HCT116 (cell line): Measurements from ENCODE around the gene TMEM134. TPM values are rescaled to one million over a fixed set of nuclear protein-coding genes. Genes with fewer than 3 reads are reported as not detected.

Source experiments
- ATAC-seq: fragments of 200-7000 bp; cut with Tn5 transposase; 2 replicates; pipeline ENCODE4 v1.9.1; 2020; ENCODE audit warnings: mild to moderate bottlenecking, moderate library complexity
- BruUV-seq: library from RNA; stranded (reverse); fragments of 400-500 nt; replicated peaks from 2 replicates; lab custom pipeline; 2021; lab: Mats Ljungman, UMichigan
- CTCF ChIA-PET: fragments of 300-600 bp; sonication (Branson Sonifier 250); formaldehyde crosslinking; loops from one replicate; lab custom pipeline; 2021; ENCODE audit warnings: antibody characterized with exemption; lab: Charles Lee
- POLR2A ChIA-PET: fragments of 300-600, 350-600 bp; sonication (Branson Sonifier 250); formaldehyde crosslinking; loops from one replicate; lab custom pipeline; 2021; ENCODE audit warnings: antibody characterized with exemption; lab: Charles Lee
- RAD21 ChIA-PET, 2 experiments: fragments of 300-600 bp; sonication (Branson Sonifier 250); formaldehyde crosslinking; loops; one replicate each; lab custom pipeline; 2023; ENCODE audit warnings: low total read pairs in 2 of 2; ENCODE audit not compliant: uncharacterized antibody in 2 of 2, unreplicated experiment in 2 of 2, low non-redundant PET in 1 of 2; lab: Charles Lee
- DNase-seq: peaks from one replicate; pipeline ENCODE4 v3.0.0-alpha.2; 2010; ENCODE audit warnings: low read depth, low spot score
- H2AFZ ChIP-seq: fragments of 200-600 bp; shearing (Covaris generic), sonication (generic); 2 replicates; pipeline ENCODE4 v1.6.1; 2017; ENCODE audit warnings: low read depth, mixed run types, mixed read lengths, antibody characterized with exemption, low read length; ENCODE audit not compliant: poor library complexity, severe bottlenecking
- H3K27ac ChIP-seq: 2 replicates; pipeline ENCODE4 v1.5.1; 2012; ENCODE audit warnings: low read depth, low read length
- H3K27me3 ChIP-seq: fragments of 200-600 bp; sonication (generic); 2 replicates; pipeline ENCODE4 v1.6.1; 2016; ENCODE audit warnings: mixed run types, low read length, mixed read lengths; ENCODE audit not compliant: insufficient read depth
- H3K36me3 ChIP-seq, 2 experiments: fragments of 200-500 bp in 1 of 2; fragments of 200-600 bp in 1 of 2; sonication (Bioruptor generic) in 1 of 2; sonication (generic) in 1 of 2; 2 replicates each; pipeline versions ENCODE4 v1.5.1 to v1.6.1; 2014 to 2016; ENCODE audit warnings: low read length in 2 of 2, inconsistent platforms in 1 of 2, mixed read lengths in 1 of 2, mixed run types in 1 of 2; ENCODE audit not compliant: insufficient read depth in 2 of 2, control insufficient read depth in 1 of 2
- H3K4me1 ChIP-seq, 2 experiments: fragments of 200-600 bp in 1 of 2; sonication (generic) in 1 of 2; 2 replicates each; pipeline versions ENCODE4 v1.5.1 to v1.6.1; 2012 to 2017; ENCODE audit warnings: low read length in 2 of 2, inconsistent platforms in 1 of 2, mild to moderate bottlenecking in 1 of 2, mixed read lengths in 1 of 2, mixed run types in 1 of 2, moderate library complexity in 1 of 2; ENCODE audit not compliant: insufficient read depth in 2 of 2, control insufficient read depth in 1 of 2
- H3K4me2 ChIP-seq: fragments of 200-600 bp; sonication (generic); 2 replicates; pipeline ENCODE4 v1.6.1; 2017; ENCODE audit warnings: mixed run types, low read length, mixed read lengths
- H3K4me3 ChIP-seq, 2 experiments: fragments of 200-600 bp in 1 of 2; sonication (generic) in 1 of 2; replicated peaks in 1 of 2; 2 replicates each; pipeline ENCODE4 v1.5.1; 2011 to 2016; ENCODE audit warnings: low read length in 2 of 2, control low read depth in 1 of 2, low read depth in 1 of 2, mild to moderate bottlenecking in 1 of 2, mixed read lengths in 1 of 2, mixed run types in 1 of 2
- H3K79me2 ChIP-seq: fragments of 200-600 bp; sonication (generic); 2 replicates; pipeline ENCODE4 v1.6.1; 2017; ENCODE audit warnings: mild to moderate bottlenecking, mixed run types, low read length, moderate library complexity, mixed read lengths; ENCODE audit not compliant: insufficient read depth
- H3K9ac ChIP-seq: fragments of 200-600 bp; sonication (generic); 2 replicates; pipeline ENCODE4 v1.6.1; 2016; ENCODE audit warnings: low read length, mixed read lengths
- H3K9me2 ChIP-seq: fragments of 200-600 bp; sonication (generic), shearing (Covaris generic); 2 replicates; pipeline ENCODE4 v1.6.1; 2017; ENCODE audit warnings: mixed run types, mild to moderate bottlenecking, moderate library complexity; ENCODE audit not compliant: insufficient read depth
- H3K9me3 ChIP-seq, 2 experiments: fragments of 200-500 bp in 1 of 2; fragments of 200-600 bp in 1 of 2; sonication (Bioruptor generic) in 1 of 2; sonication (generic) in 1 of 2; 2 replicates each; pipeline ENCODE4 v1.6.1; 2014 to 2017; ENCODE audit warnings: low read length in 2 of 2, mixed read lengths in 2 of 2, inconsistent platforms in 1 of 2, low read depth in 1 of 2, mild to moderate bottlenecking in 1 of 2, mixed run types in 1 of 2, moderate library complexity in 1 of 2; ENCODE audit not compliant: control insufficient read depth in 1 of 2, insufficient read depth in 1 of 2
- H4K20me1 ChIP-seq: fragments of 200-600 bp; sonication (generic), shearing (Covaris generic); 2 replicates; pipeline ENCODE4 v1.6.1; 2017; ENCODE audit warnings: mixed run types, mild to moderate bottlenecking, moderate library complexity; ENCODE audit not compliant: insufficient read depth
- ATF3 ChIP-seq: IDR thresholded peaks from 2 replicates; pipeline ENCODE4 v1.6.1; 2012
- CBX3 ChIP-seq: IDR thresholded peaks from 2 replicates; pipeline ENCODE4 v1.6.1; 2012; ENCODE audit warnings: low read depth
- CEBPB ChIP-seq: IDR thresholded peaks from 2 replicates; pipeline ENCODE4 v1.6.1; 2012; ENCODE audit warnings: low read depth
- CTCF ChIP-seq, 3 experiments: fragments of 200-600 bp in 1 of 3; sonication (generic) in 1 of 3; IDR thresholded peaks in 2 of 3; conservative IDR thresholded peaks in 1 of 3; 2 replicates each; pipeline ENCODE4 v1.5.1; 2012 to 2017; ENCODE audit warnings: low read depth in 2 of 3, low read length in 2 of 3, antibody characterized with exemption in 1 of 3, borderline replicate concordance in 1 of 3, control low read depth in 1 of 3, mild to moderate bottlenecking in 1 of 3, mixed read lengths in 1 of 3, mixed run types in 1 of 3, moderate library complexity in 1 of 3; ENCODE audit not compliant: insufficient read depth in 1 of 3
- EGR1 ChIP-seq: IDR thresholded peaks from 2 replicates; pipeline ENCODE4 v1.6.1; 2012; ENCODE audit warnings: low read depth
- ELF1 ChIP-seq: IDR thresholded peaks from 2 replicates; pipeline ENCODE4 v1.6.1; 2012; ENCODE audit warnings: low read depth, borderline replicate concordance
- EZH2 ChIP-seq: fragments of 200-600 bp; sonication (generic); IDR thresholded peaks from 2 replicates; pipeline ENCODE4 v1.6.1; 2017; ENCODE audit warnings: antibody characterized with exemption, mixed run types
- FOSL1 ChIP-seq: IDR thresholded peaks from 2 replicates; pipeline ENCODE4 v1.6.1; 2012; ENCODE audit warnings: low read depth
- MAX ChIP-seq: IDR thresholded peaks from 2 replicates; pipeline ENCODE4 v1.6.1; 2012
- SP1 ChIP-seq: IDR thresholded peaks from 2 replicates; pipeline ENCODE4 v1.6.1; 2012; ENCODE audit warnings: low read depth
- TCF7L2 ChIP-seq: IDR thresholded peaks from 2 replicates; pipeline ENCODE4 v1.7.0; 2011; ENCODE audit warnings: borderline replicate concordance, inconsistent platforms; ENCODE audit not compliant: insufficient read depth, insufficient read length; ENCODE audit errors: extremely low read depth
- ZFX ChIP-seq: fragments of 450-650 bp; IDR thresholded peaks from 2 replicates; pipeline ENCODE4 v1.6.1; 2017
- intact Hi-C: fragments of 100-400 bp; cut with micrococcal nuclease; formaldehyde crosslinking; loops from 2 replicates; pipeline ENCODE4 v1.10.0; 2022
- total RNA-seq: library from RNA; stranded (reverse); gene quantifications from one replicate; pipeline ENCODE4 v1.2.1, GENCODE V29; 2021; ENCODE audit not compliant: unreplicated experiment

The TMEM134 gene
- total RNA-seq, 1 experiment from 2014 or later: 44.2 TPM

- Histone ChIP-seq H3K4me1 (peaks cover 3 to 4% of the 10 kb centered on the region in 2 experiments), H4K20me1 (no peaks in the 10 kb centered on the region), H3K4me3 (no peak overlapping the region), H3K36me3 (peaks cover 10 to 13% of the 10 kb centered on the region in 2 experiments), H3K9ac (no peak overlapping the region), H3K27me3 (no peaks in the 10 kb centered on the region), H3K4me2 (no peak overlapping the region), H3K27ac (no peak overlapping the region), H3K9me2 (no peaks in the 10 kb centered on the region), H3K9me3 (no peaks in the 10 kb centered on the region), H3K79me2 (peaks cover 9% of the 10 kb centered on the region), H2AFZ (no peak overlapping the region)
- ChIA-PET RAD21 (no interaction called here), POLR2A (no interaction called here), CTCF (no interaction called here)
- BruUV-seq: no TSS peak
- no peak for ATAC-seq
- DNase-seq: no peak
- TF ChIP-seq EGR1 (no peak), MAX (no peak), CTCF (IDR thresholded peaks at IDR 0.05 in 2 of 3, conservative IDR thresholded peaks at IDR 0.05 in 1 of 3; ENCODE audit: borderline replicate concordance in 1 of 3, insufficient read depth in 1 of 3, low read depth in 2 of 3, low read length in 2 of 3) (no peak), SP1 (no peak), TCF7L2 (no peak), CEBPB (no peak), FOSL1 (no peak), ELF1 (no peak), EZH2 (no peak), ATF3 (no peak), ZFX (no peak), CBX3 (no peak)
- intact Hi-C loops: no loop called here
These were observed 29.5 kb upstream of the TMEM134 start for GRCh38 chr11:67498544-67498972.
